Keratinocyte (primary cell): Measurements from ENCODE around the gene CHST14.

Experiments used
- EZH2 ChIP-seq: IDR thresholded peaks from one replicate; pipeline ENCODE4 v1.6.1; 2012; ENCODE audit warnings: inconsistent platforms, mild to moderate bottlenecking, low read length, moderate library complexity
- TF ChIP-seq, protein P1 (sequence below), 3 experiments: IDR thresholded peaks in 1 of 3; conservative IDR thresholded peaks in 1 of 3; optimal IDR thresholded peaks in 1 of 3; 2 replicates in 2 of 3; 3 replicates in 1 of 3; pipeline versions ENCODE3 to v1.5.1; 2011; ENCODE audit warnings: low read length in 3 of 3, mild to moderate bottlenecking in 3 of 3, moderate library complexity in 2 of 3, control low read depth in 1 of 3, inconsistent platforms in 1 of 3; ENCODE audit not compliant: insufficient read depth in 2 of 3; ENCODE audit errors: extremely low read depth in 1 of 3

DNA sequence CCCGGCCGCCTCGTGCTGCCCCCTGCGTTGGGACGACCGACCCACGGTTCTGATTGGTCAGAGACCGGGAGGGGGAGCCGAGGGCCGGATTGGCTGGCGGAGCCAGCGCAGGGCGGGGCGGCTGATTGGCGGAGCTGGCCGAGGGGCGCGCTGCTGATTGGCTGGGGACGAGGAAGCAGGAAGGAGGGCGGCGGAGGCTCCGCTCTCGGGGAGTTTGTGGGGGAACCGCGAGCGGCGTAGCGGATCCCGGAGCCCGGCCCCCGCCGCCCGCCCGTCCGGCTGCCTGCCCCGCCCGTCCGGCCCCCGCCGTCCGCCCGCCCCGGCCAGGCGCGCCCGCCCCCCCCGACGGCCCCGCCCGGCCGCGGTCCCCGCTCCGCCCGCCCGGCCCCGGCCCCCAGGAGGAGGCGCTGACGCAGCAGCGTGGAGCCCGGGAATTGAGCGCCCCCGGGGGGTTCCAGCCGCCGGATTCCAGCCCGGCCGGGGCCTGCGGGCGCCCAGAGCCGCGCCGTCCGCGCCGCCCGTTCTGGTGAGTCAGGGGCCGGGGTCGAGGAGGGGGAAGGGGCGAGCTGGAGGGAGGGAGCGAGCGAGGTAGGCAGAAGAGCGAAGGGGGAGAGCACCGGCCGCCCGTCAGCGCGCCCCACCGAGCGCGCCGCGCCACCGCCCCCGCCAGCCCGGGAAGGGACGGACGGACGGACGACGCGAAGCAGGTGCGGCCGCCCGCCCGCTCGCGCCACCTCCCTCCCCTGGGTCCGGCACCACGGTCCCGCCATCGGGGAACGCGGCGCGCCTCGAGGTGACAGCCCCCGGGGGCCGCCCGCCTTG lies 29.8 kb upstream of the CHST14 start, which contains the start of gene BAHD1:
- TF ChIP-seq, protein P1, sequence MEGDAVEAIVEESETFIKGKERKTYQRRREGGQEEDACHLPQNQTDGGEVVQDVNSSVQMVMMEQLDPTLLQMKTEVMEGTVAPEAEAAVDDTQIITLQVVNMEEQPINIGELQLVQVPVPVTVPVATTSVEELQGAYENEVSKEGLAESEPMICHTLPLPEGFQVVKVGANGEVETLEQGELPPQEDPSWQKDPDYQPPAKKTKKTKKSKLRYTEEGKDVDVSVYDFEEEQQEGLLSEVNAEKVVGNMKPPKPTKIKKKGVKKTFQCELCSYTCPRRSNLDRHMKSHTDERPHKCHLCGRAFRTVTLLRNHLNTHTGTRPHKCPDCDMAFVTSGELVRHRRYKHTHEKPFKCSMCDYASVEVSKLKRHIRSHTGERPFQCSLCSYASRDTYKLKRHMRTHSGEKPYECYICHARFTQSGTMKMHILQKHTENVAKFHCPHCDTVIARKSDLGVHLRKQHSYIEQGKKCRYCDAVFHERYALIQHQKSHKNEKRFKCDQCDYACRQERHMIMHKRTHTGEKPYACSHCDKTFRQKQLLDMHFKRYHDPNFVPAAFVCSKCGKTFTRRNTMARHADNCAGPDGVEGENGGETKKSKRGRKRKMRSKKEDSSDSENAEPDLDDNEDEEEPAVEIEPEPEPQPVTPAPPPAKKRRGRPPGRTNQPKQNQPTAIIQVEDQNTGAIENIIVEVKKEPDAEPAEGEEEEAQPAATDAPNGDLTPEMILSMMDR (optimal IDR thresholded peaks at IDR 0.05 in 1 of 3, IDR thresholded peaks at IDR 0.05 in 1 of 3, conservative IDR thresholded peaks at IDR 0.05 in 1 of 3; ENCODE audit: extremely low read depth in 1 of 3, insufficient read depth in 2 of 3, low read length in 3 of 3) = peak in 2 of 3 experiments; percentile 3 to 16
- no peak for TF ChIP-seq EZH2
